Body of pancreas (tissue), 4 donors: ENCODE data around the gene KIAA1614.

Experiments used
- CTCF ChIP-seq, 7 experiments: fragments of 450-650 bp in 4 of 7; fragments of 200-600 bp in 3 of 7; sonication (generic) in 3 of 7; IDR thresholded peaks; one replicate each; pipeline ENCODE4 v1.5.1; 2016 to 2019; ENCODE audit warnings: antibody characterized with exemption in 7 of 7
- POLR2A ChIP-seq, 3 donors: fragments of 450-650 bp; IDR thresholded peaks; one replicate each; pipeline ENCODE4 v1.6.1; 2016; ENCODE audit warnings: antibody characterized with exemption in 3 of 3, mild to moderate bottlenecking in 2 of 3

GRCh38 chr1:180917306-180918065 is 4.8 kb downstream of the KIAA1614 start:
- no peak for TF ChIP-seq POLR2A (IDR thresholded peaks at IDR 0.05)
- TF ChIP-seq CTCF (IDR thresholded peaks at IDR 0.05), result no peak
